Erythroblast (primary cell): Measurements from ENCODE around the gene RAD51B.

Experiments
- GATA1 ChIP-seq: IDR thresholded peaks from 2 replicates; pipeline ENCODE4 v1.6.1; 2011; ENCODE audit warnings: low read depth, mild to moderate bottlenecking, control low read depth, low read length, moderate library complexity
- POLR2A ChIP-seq: IDR thresholded peaks from 2 replicates; pipeline ENCODE4 v1.6.1; 2011; ENCODE audit warnings: mild to moderate bottlenecking, low read length

- no peak for TF ChIP-seq POLR2A
- TF ChIP-seq GATA1: no peak
Measured at GRCh38 chr14:68534276-68534675, 714.7 kb downstream of the RAD51B start.
